Measurements from ENCODE around the gene PLPPR4. TPM values are rescaled to one million over a fixed set of nuclear protein-coding genes. Genes with fewer than 3 reads are reported as not detected.

PLPPR4 gene
- total RNA-seq, 4 donors from 2014 or later, result 0.15 to 1.1 (median 0.70) TPM

- no peaks in the 10 kb centered on the region for H3K27me3 ChIP-seq
- TF ChIP-seq CTCF (IDR thresholded peaks at IDR 0.05) (no peak), POLR2A (IDR thresholded peaks at IDR 0.05) (no peak)
- H3K36me3 ChIP-seq, result no peaks in the 10 kb centered on the region
- no peaks in the 10 kb centered on the region for H3K9me3 ChIP-seq
- DNase-seq, result no peak
- no peak overlapping the region for H3K4me3 ChIP-seq
- intact Hi-C loops (cut with DNase I), result no loop called here
- no peak overlapping the region for H3K27ac ChIP-seq
- WGBS, 2 donors, result 86% methylated on average over 1 of the region's 1 CpG
- H3K4me1 ChIP-seq, result no peaks in the 10 kb centered on the region
Measured at GRCh38 chr1:99233446-99233845, 30.8 kb upstream of the PLPPR4 start.

- Histone ChIP-seq H3K27ac (no peak overlapping the region), H3K9me3 (no peaks in the 10 kb centered on the region), H3K36me3 (no peaks in the 10 kb centered on the region), H3K27me3 (no peaks in the 10 kb centered on the region), H3K4me3 (no peak overlapping the region), H3K4me1 (no peaks in the 10 kb centered on the region)
- intact Hi-C loops (cut with DNase I), result no loop called here
- no peak for DNase-seq
- TF ChIP-seq POLR2A (IDR thresholded peaks at IDR 0.05) (no peak), CTCF (IDR thresholded peaks at IDR 0.05) (no peak)
Measured at GRCh38 chr1:99236756-99237155, 27.5 kb upstream of the PLPPR4 start.

- no peaks in the 10 kb centered on the region for H3K9me3 ChIP-seq
Measured at GRCh38 chr1:99239690-99240089, 24.6 kb upstream of the PLPPR4 start.

GRCh38 chr1:99240621-99241020 lies 23.7 kb upstream of the PLPPR4 start:
- peaks cover 0 to 2% (median 0%) of the 10 kb centered on the region in 3 donors for H3K9me3 ChIP-seq
- H3K27me3 ChIP-seq, result no peaks in the 10 kb centered on the region
- intact Hi-C loops (cut with DNase I), result no loop called here
- no peak overlapping the region for H3K4me3 ChIP-seq
- no peak overlapping the region for H3K27ac ChIP-seq
- no peaks in the 10 kb centered on the region for H3K36me3 ChIP-seq
- H3K4me1 ChIP-seq, result no peaks in the 10 kb centered on the region
- 42 to 56% methylated on average over 2 of the region's 2 CpGs for WGBS, 2 donors
- DNase-seq, result no peak
- TF ChIP-seq CTCF (IDR thresholded peaks at IDR 0.05) (no peak), POLR2A (IDR thresholded peaks at IDR 0.05) (no peak)

More at GRCh38 chr1:99239690-99240089, 24.6 kb upstream of the PLPPR4 start:
- no peaks in the 10 kb centered on the region for H3K27me3 ChIP-seq
- no peak for DNase-seq
- TF ChIP-seq CTCF (IDR thresholded peaks at IDR 0.05) (no peak), POLR2A (IDR thresholded peaks at IDR 0.05) (no peak)
- WGBS, 2 donors, result 57 to 65% methylated on average over 6 of the region's 6 CpGs
- H3K4me1 ChIP-seq, result no peaks in the 10 kb centered on the region
- intact Hi-C loops (cut with DNase I), result no loop called here
- no peak overlapping the region for H3K27ac ChIP-seq
- no peak overlapping the region for H3K4me3 ChIP-seq
- H3K36me3 ChIP-seq, result no peaks in the 10 kb centered on the region

GRCh38 chr1:99246152-99246551 lies 18.1 kb upstream of the PLPPR4 start:
- TF ChIP-seq POLR2A (IDR thresholded peaks at IDR 0.05), result no peak
- no peak for TF ChIP-seq CTCF (IDR thresholded peaks at IDR 0.05)
- no peaks in the 10 kb centered on the region for H3K36me3 ChIP-seq
- no peaks in the 10 kb centered on the region for H3K4me1 ChIP-seq
- H3K9me3 ChIP-seq, result peaks cover 0 to 5% (median 0%) of the 10 kb centered on the region in 3 donors
- intact Hi-C loops (cut with DNase I), result no loop called here
- WGBS, 2 donors, result 95 to 98% methylated on average over 2 to 3 of the region's 3 CpGs
- DNase-seq, result no peak
- no peaks in the 10 kb centered on the region for H3K27me3 ChIP-seq
- H3K27ac ChIP-seq, result no peak overlapping the region
- H3K4me3 ChIP-seq, result no peak overlapping the region

All from esophagus squamous epithelium (tissue), 5 donors.